Ureter (tissue), 1 donor: ENCODE results near the gene CCDC188. TPM values are rescaled to one million over a fixed set of nuclear protein-coding genes. Genes with fewer than 3 reads are reported as not detected.

Source experiments
- DNase-seq: peaks from one replicate; pipeline ENCODE4 v3.0.0-alpha.2; 2020; ENCODE audit warnings: low spot score
- total RNA-seq: library from RNA; stranded (reverse); gene quantifications from one replicate; pipeline ENCODE4 v1.2.4, GENCODE V29; 2023
- donor health status: DM: yes; HTN: yes; CAD: no.

CCDC188 gene
- total RNA-seq: 2.6 TPM

- DNase-seq: no peak
Observed at GRCh38 chr22:20150381-20151275, at the start of gene CCDC188. TSS of gene CCDC188 (minus strand) at chr22:20151055. CDS start at chr22:20150986, 69 bp downstream.

GRCh38 chr22:20199906-20200305, 49.1 kb upstream of the CCDC188 start:
- DNase-seq: no peak

GRCh38 chr22:20199413-20199842, 48.6 kb upstream of the CCDC188 start:
- DNase-seq: no peak

- no peak for DNase-seq
Observed at GRCh38 chr22:20198557-20199319, 47.9 kb upstream of the CCDC188 start.

GRCh38 chr22:20197407-20198030, 46.7 kb upstream of the CCDC188 start:
- DNase-seq: no peak

GRCh38 chr22:20196094-20196842, 45.4 kb upstream of the CCDC188 start:
- no peak for DNase-seq

GRCh38 chr22:20194681-20195593, 44.1 kb upstream of the CCDC188 start:
- no peak for DNase-seq

- DNase-seq: no peak
Observed at GRCh38 chr22:20193761-20194494, 43.1 kb upstream of the CCDC188 start.

- no peak for DNase-seq
Observed at GRCh38 chr22:20192972-20193760, 42.3 kb upstream of the CCDC188 start.

GRCh38 chr22:20192293-20192971, 41.6 kb upstream of the CCDC188 start:
- DNase-seq: no peak

GRCh38 chr22:20191803-20192202, 40.9 kb upstream of the CCDC188 start:
- DNase-seq: no peak

- DNase-seq: no peak
Observed at GRCh38 chr22:20191000-20191515, 40.2 kb upstream of the CCDC188 start.

- no peak for DNase-seq
Observed at GRCh38 chr22:20188567-20188877, 37.7 kb upstream of the CCDC188 start.

- DNase-seq: no peak
Observed at GRCh38 chr22:20187777-20188566, 37.1 kb upstream of the CCDC188 start.

- no peak for DNase-seq
Observed at GRCh38 chr22:20186871-20187546, 36.2 kb upstream of the CCDC188 start.

GRCh38 chr22:20186183-20186870, 35.5 kb upstream of the CCDC188 start:
- no peak for DNase-seq
